Uterus (tissue), 4 donors: Measurements from ENCODE around the gene ELOVL5. TPM values are rescaled to one million over a fixed set of nuclear protein-coding genes. Genes with fewer than 3 reads are reported as not detected.
"Not testable (repeated sequence)": the region's sequence is repeated elsewhere in the genome, so short reads cannot be mapped to it uniquely, and the experiment has no call there.

ENCODE experiments used
- DNase-seq, 2 donors: peaks; one replicate each; pipeline ENCODE4 v3.0.0-alpha.2; 2019 to 2020
- H3K27ac ChIP-seq, 2 donors: fragments of 200-600 bp; sonication (generic); 1 replicate in 1 of 2; 2 replicates in 1 of 2; pipeline ENCODE4 v1.5.1; 2016 to 2018
- H3K27me3 ChIP-seq, 2 donors: fragments of 200-600 bp; sonication (generic); one replicate each; pipeline ENCODE4 v1.5.1; 2018 to 2019; ENCODE audit warnings: control low read depth in 1 of 2
- H3K36me3 ChIP-seq, 2 donors: fragments of 200-600 bp; sonication (generic); one replicate each; pipeline ENCODE4 v1.5.1; 2019; ENCODE audit warnings: control low read depth in 1 of 2
- H3K4me1 ChIP-seq, 2 donors: fragments of 200-600 bp; sonication (generic); one replicate each; pipeline ENCODE4 v1.5.1; 2018 to 2019; ENCODE audit warnings: control low read depth in 1 of 2
- H3K4me3 ChIP-seq, 2 donors: fragments of 200-600 bp; sonication (generic); 1 replicate in 1 of 2; 2 replicates in 1 of 2; pipeline ENCODE4 v1.5.1; 2018 to 2019; ENCODE audit warnings: mild to moderate bottlenecking in 1 of 2
- H3K9me3 ChIP-seq, 2 donors: fragments of 200-600 bp; sonication (generic); one replicate each; pipeline ENCODE4 v1.5.1; 2019; ENCODE audit warnings: control low read depth in 1 of 2
- CTCF ChIP-seq, 4 experiments: fragments of 200-600 bp in 2 of 4; fragments of 450-650 bp in 2 of 4; sonication (generic) in 2 of 4; IDR thresholded peaks; one replicate each; pipeline ENCODE4 v1.5.1; 2016 to 2019; ENCODE audit warnings: antibody characterized with exemption in 4 of 4, mild to moderate bottlenecking in 2 of 4, moderate library complexity in 1 of 4
- POLR2A ChIP-seq, 2 donors: fragments of 450-650 bp; IDR thresholded peaks; one replicate each; pipeline ENCODE4 v1.6.1; 2016; ENCODE audit warnings: antibody characterized with exemption in 2 of 2, mild to moderate bottlenecking in 1 of 2, moderate library complexity in 1 of 2
- intact Hi-C: fragments of 100-400 bp; cut with DNase I; formaldehyde crosslinking; loops from one replicate; pipeline ENCODE4 v1.15.1; 2023; ENCODE audit warnings: low total_unique reads
- total RNA-seq, 4 donors: library from RNA; depleted of rRNA in 3 of 4; stranded (reverse); fragments of >200 nt in 3 of 4; gene quantifications; one replicate each; pipeline versions ENCODE4 v1.1.0 to v1.2.4, GENCODE V29; 2014 to 2023
- donor health status: DM: yes; HTN: yes; CAD: no.

Gene ELOVL5
- total RNA-seq, 4 donors from 2014 or later = 26.4 to 80.7 (median 48.4) TPM

GRCh38 chr6:53390010-53390409, 41.3 kb upstream of the ELOVL5 start:
- Histone ChIP-seq H3K4me3 (no peak overlapping the region), H3K36me3 (no peaks in the 10 kb centered on the region), H3K27me3 (no peaks in the 10 kb centered on the region), H3K9me3 (no peaks in the 10 kb centered on the region), H3K27ac (no peak overlapping the region), H3K4me1 (no peaks in the 10 kb centered on the region)
- intact Hi-C loops = no loop called here
- no peak for DNase-seq
- TF ChIP-seq CTCF (IDR thresholded peaks at IDR 0.05) (no peak), POLR2A (IDR thresholded peaks at IDR 0.05) (no peak)

GRCh38 chr6:53388615-53389014, 39.9 kb upstream of the ELOVL5 start:
- intact Hi-C loops, H3K27ac ChIP-seq: not testable (repeated sequence)

GRCh38 chr6:53382421-53382820, 33.7 kb upstream of the ELOVL5 start:
- Histone ChIP-seq H3K27me3 (no peaks in the 10 kb centered on the region), H3K4me3 (no peak overlapping the region), H3K4me1 (no peaks in the 10 kb centered on the region), H3K27ac (no peak overlapping the region), H3K36me3 (no peaks in the 10 kb centered on the region), H3K9me3 (no peaks in the 10 kb centered on the region)
- DNase-seq = no peak
- TF ChIP-seq POLR2A (IDR thresholded peaks at IDR 0.05) (no peak), CTCF (IDR thresholded peaks at IDR 0.05) (no peak)
- intact Hi-C loops = no loop called here

More at GRCh38 chr6:53388615-53389014, 39.9 kb upstream of the ELOVL5 start:
- H3K4me1 ChIP-seq, H3K27me3 ChIP-seq, DNase-seq, H3K36me3 ChIP-seq, H3K4me3 ChIP-seq, H3K9me3 ChIP-seq: not testable (repeated sequence)

GRCh38 chr6:53378208-53378607, 29.5 kb upstream of the ELOVL5 start:
- no peak for DNase-seq
- intact Hi-C loops = no loop called here
- no peaks in the 10 kb centered on the region for H3K9me3 ChIP-seq
- H3K27ac ChIP-seq = no peak overlapping the region
- H3K36me3 ChIP-seq = no peaks in the 10 kb centered on the region
- H3K27me3 ChIP-seq = no peaks in the 10 kb centered on the region
- H3K4me3 ChIP-seq = no peak overlapping the region
- TF ChIP-seq POLR2A (IDR thresholded peaks at IDR 0.05) (no peak), CTCF (IDR thresholded peaks at IDR 0.05) (no peak)
- H3K4me1 ChIP-seq = no peaks in the 10 kb centered on the region

- no peak overlapping the region for H3K27ac ChIP-seq
- intact Hi-C loops = no loop called here
Measured at GRCh38 chr6:53377793-53378192, 29.0 kb upstream of the ELOVL5 start.

More at GRCh38 chr6:53377793-53378192, 29.0 kb upstream of the ELOVL5 start:
- H3K27me3 ChIP-seq = no peaks in the 10 kb centered on the region
- DNase-seq = no peak
- no peaks in the 10 kb centered on the region for H3K4me1 ChIP-seq
- TF ChIP-seq CTCF (IDR thresholded peaks at IDR 0.05) (no peak), POLR2A (IDR thresholded peaks at IDR 0.05) (no peak)
- no peaks in the 10 kb centered on the region for H3K9me3 ChIP-seq
- H3K36me3 ChIP-seq = no peaks in the 10 kb centered on the region
- no peak overlapping the region for H3K4me3 ChIP-seq
